Endothelial cell of umbilical vein (primary cell): ENCODE data around the gene CTNNA2. TPM values are rescaled to one million over a fixed set of nuclear protein-coding genes. Genes with fewer than 3 reads are reported as not detected.

Experiments used
- BruUV-seq: library from RNA; stranded (reverse); fragments of 400-500 nt; replicated peaks from 2 replicates; lab custom pipeline; 2021; lab: Mats Ljungman, UMichigan
- CTCF ChIA-PET: fragments of 300-600, 350-600 bp; sonication (Branson Sonifier 250); formaldehyde crosslinking; loops from one replicate; lab custom pipeline; 2021; ENCODE audit warnings: antibody characterized with exemption, inconsistent platforms; lab: Charles Lee
- POLR2A ChIA-PET: fragments of 300-600, 350-600 bp; sonication (Branson Sonifier 250); formaldehyde crosslinking; loops from one replicate; lab custom pipeline; 2021; ENCODE audit warnings: antibody characterized with exemption, inconsistent platforms; lab: Charles Lee
- DNase-seq: peaks from one replicate; pipeline ENCODE4 v3.0.0-alpha.2; 2011; ENCODE audit warnings: low read depth, low spot score
- FAIRE-seq: peaks from 2 replicates; lab custom pipeline; 2011; peaks lifted over from hg19 to GRCh38; lab: Jason Lieb, UNC
- H2AFZ ChIP-seq: 2 replicates; pipeline ENCODE4 v1.6.0; 2012; ENCODE audit warnings: low read depth, low read length, control low read depth, inconsistent platforms
- H3K27ac ChIP-seq: 2 replicates; pipeline ENCODE4 v1.5.1; 2011; ENCODE audit warnings: low read depth, mild to moderate bottlenecking, control low read depth, low read length, moderate library complexity; ENCODE audit not compliant: insufficient read depth
- H3K27me3 ChIP-seq, 2 experiments: 2 replicates each; pipeline versions ENCODE4 v1.6.0 to v1.6.1; 2011; ENCODE audit warnings: low read length in 2 of 2, mixed read lengths in 1 of 2; ENCODE audit not compliant: control insufficient read depth in 2 of 2, insufficient read depth in 2 of 2
- H3K36me3 ChIP-seq, 2 experiments: 2 replicates in 1 of 2; 3 replicates in 1 of 2; pipeline ENCODE4 v1.5.1; 2011; ENCODE audit warnings: low read length in 2 of 2, mild to moderate bottlenecking in 1 of 2, moderate library complexity in 1 of 2; ENCODE audit not compliant: control insufficient read depth in 2 of 2, insufficient read depth in 2 of 2; ENCODE audit errors: extremely low read depth in 1 of 2
- H3K4me1 ChIP-seq: 3 replicates; pipeline ENCODE4 v1.5.1; 2011; ENCODE audit warnings: mild to moderate bottlenecking, low read length; ENCODE audit not compliant: control insufficient read depth, insufficient read depth; ENCODE audit errors: extremely low read depth
- H3K4me2 ChIP-seq: 2 replicates; pipeline ENCODE4 v1.6.1; 2011; ENCODE audit warnings: low read length, control low read depth, mixed read lengths; ENCODE audit not compliant: insufficient read depth
- H3K4me3 ChIP-seq, 3 experiments: fragments of 200-600 bp in 1 of 3; sonication (generic), shearing (Covaris generic) in 1 of 3; replicated peaks in 1 of 3; 2 replicates each; pipeline ENCODE4 v1.5.1; 2011 to 2016; ENCODE audit warnings: control low read depth in 3 of 3, low read length in 3 of 3, mild to moderate bottlenecking in 2 of 3, inconsistent platforms in 1 of 3, low read depth in 1 of 3, moderate library complexity in 1 of 3; ENCODE audit not compliant: insufficient read depth in 1 of 3
- H3K79me2 ChIP-seq: 2 replicates; pipeline ENCODE4 v1.6.0; 2012; ENCODE audit warnings: low read length, inconsistent platforms; ENCODE audit not compliant: control insufficient read depth, insufficient read depth
- H3K9ac ChIP-seq: replicated peaks from 2 replicates; pipeline ENCODE3; 2011; ENCODE audit warnings: low read length, control low read depth; ENCODE audit not compliant: insufficient read depth; ENCODE audit errors: extremely low read depth
- H3K9me1 ChIP-seq: replicated peaks from 3 replicates; pipeline ENCODE4 v1.6.0; 2011; ENCODE audit warnings: mild to moderate bottlenecking, low read length; ENCODE audit not compliant: control insufficient read depth, insufficient read depth; ENCODE audit errors: extremely low read depth
- H3K9me3 ChIP-seq: replicated peaks from 2 replicates; pipeline ENCODE4 v1.5.1; 2012; ENCODE audit warnings: low read length, inconsistent platforms; ENCODE audit not compliant: control insufficient read depth, insufficient read depth
- H4K20me1 ChIP-seq: replicated peaks from 2 replicates; pipeline ENCODE3; 2011; ENCODE audit warnings: mild to moderate bottlenecking, low read length; ENCODE audit not compliant: control insufficient read depth, insufficient read depth; ENCODE audit errors: extremely low read depth
- CTCF ChIP-seq, 2 donors: IDR thresholded peaks; 1 replicate in 1 of 2; 2 replicates in 1 of 2; pipeline ENCODE4 v1.5.1; 2011; ENCODE audit warnings: low read length in 2 of 2, mild to moderate bottlenecking in 2 of 2, moderate library complexity in 2 of 2, control low read depth in 1 of 2, inconsistent platforms in 1 of 2, low read depth in 1 of 2; ENCODE audit not compliant: insufficient read depth in 1 of 2; ENCODE audit errors: extremely low read depth in 1 of 2
- EZH2 ChIP-seq: IDR thresholded peaks from 2 replicates; pipeline ENCODE4 v1.6.1; 2012; ENCODE audit warnings: borderline replicate concordance, low read depth, mild to moderate bottlenecking, moderate library complexity, low read length, inconsistent platforms; ENCODE audit not compliant: severe bottlenecking
- FOS ChIP-seq: IDR thresholded peaks from 2 replicates; pipeline ENCODE4 v1.6.1; 2011; ENCODE audit warnings: mild to moderate bottlenecking, low read length, moderate library complexity, borderline replicate concordance; ENCODE audit not compliant: insufficient read depth
- GATA2 ChIP-seq: IDR thresholded peaks from 2 replicates; pipeline ENCODE4 v1.7.0; 2011; ENCODE audit warnings: low read depth, mild to moderate bottlenecking, moderate library complexity, mixed read lengths, low read length; ENCODE audit not compliant: insufficient read length, insufficient read depth
- JUN ChIP-seq: IDR thresholded peaks from 2 replicates; pipeline ENCODE4 v1.6.1; 2011; ENCODE audit warnings: borderline replicate concordance, low read depth; ENCODE audit not compliant: insufficient read length, insufficient read depth
- MAX ChIP-seq: IDR thresholded peaks from 2 replicates; pipeline ENCODE4 v1.6.1; 2011; ENCODE audit not compliant: insufficient read depth, insufficient read length
- MYC ChIP-seq: IDR thresholded peaks from one replicate; pipeline ENCODE4 v1.6.1; 2011; ENCODE audit warnings: mild to moderate bottlenecking, low read depth, low read length
- POLR2A ChIP-seq: IDR thresholded peaks from 2 replicates; pipeline ENCODE4 v1.6.1; 2012; ENCODE audit warnings: low read depth, mild to moderate bottlenecking, control low read depth, low read length
- POLR2AphosphoS5 ChIP-seq: IDR thresholded peaks from 2 replicates; pipeline ENCODE4 v1.6.1; 2012; ENCODE audit warnings: low read depth, mild to moderate bottlenecking, control low read depth, low read length, moderate library complexity; ENCODE audit not compliant: insufficient read depth
- dilution Hi-C: fragments of 300-500 bp; cut with MboI; formaldehyde crosslinking; loops from one replicate; pipeline ENCODE4 v1.15.0; 2019; ENCODE audit warnings: low sequenced_read_pairs; ENCODE audit not compliant: extremely low pct_ligation_motif_present
- intact Hi-C: fragments of 100-400 bp; cut with micrococcal nuclease; formaldehyde crosslinking; loops from one replicate; pipeline ENCODE4 v1.10.0; 2022
- polyA plus RNA-seq, 4 experiments: library from polyadenylated mRNA; depleted of rRNA in 3 of 4; stranded (reverse) in 3 of 4; unstranded in 1 of 4; fragments of >200 nt; gene quantifications; 2 replicates each; pipeline versions ENCODE4 v1.2.1 to v1.2.3, GENCODE V29; 2011 to 2012; ENCODE audit warnings: missing spikeins in 1 of 4
- total RNA-seq: library from RNA; stranded (reverse); gene quantifications from 2 replicates; pipeline ENCODE4 v1.2.3, GENCODE V29; 2021

Gene CTNNA2
- total and polyA plus RNA-seq, 2 donors (not counting 3 experiments of a cell fraction or from before 2014, with no cell fraction given), result not detected

GRCh38 chr2:79788952-79789651 is 276.3 kb downstream of the CTNNA2 start:
- H3K4me1 ChIP-seq, result no peaks in the 10 kb centered on the region
- H3K4me3 ChIP-seq, result no peak overlapping the region
- intact Hi-C loops (no loop called here), dilution Hi-C loops (no loop called here)
- peaks cover 6% of the 10 kb centered on the region for H3K9me3 ChIP-seq
- POLR2A ChIA-PET, result no interaction called here
- H3K9ac ChIP-seq, result no peak overlapping the region
- H3K36me3 ChIP-seq, result no peaks in the 10 kb centered on the region
- TF ChIP-seq POLR2A (no peak), MYC (no peak), JUN (no peak), POLR2AphosphoS5 (no peak), FOS (no peak), EZH2 (no peak), MAX (no peak), GATA2 (no peak), CTCF (IDR thresholded peaks at IDR 0.05; ENCODE audit: extremely low read depth in 1 of 2, insufficient read depth in 1 of 2, low read depth in 1 of 2, low read length in 2 of 2) (no peak)
- no peaks in the 10 kb centered on the region for H3K27me3 ChIP-seq
- H4K20me1 ChIP-seq, result no peaks in the 10 kb centered on the region
- no peak overlapping the region for H3K4me2 ChIP-seq
- no TSS peak for BruUV-seq
- H3K9me1 ChIP-seq, result no peaks in the 10 kb centered on the region
- H3K27ac ChIP-seq, result no peak overlapping the region
- DNase-seq, result no peak
- H2AFZ ChIP-seq, result no peak overlapping the region
- H3K79me2 ChIP-seq, result no peaks in the 10 kb centered on the region
- CTCF ChIA-PET, result no interaction called here
- FAIRE-seq, result no peak
